Measurements from ENCODE around the gene ZHX3. TPM values are rescaled to one million over a fixed set of nuclear protein-coding genes. Genes with fewer than 3 reads are reported as not detected.

Gene ZHX3
- total and polyA plus RNA-seq, 9 of the 15 experiments (the other 6 are each of a cell fraction or from before 2014, with no cell fraction given), result 0.80 to 14.6 (median 4.9) TPM

- TF ChIP-seq RBM22 (IDR thresholded peaks at IDR 0.05; ENCODE audit: low read depth, low read length, poor library complexity, severe bottlenecking) (no peak), GTF2F1 (IDR thresholded peaks at IDR 0.05; ENCODE audit: low read depth, low read length) (no peak), ZC3H11A (IDR thresholded peaks at IDR 0.05; ENCODE audit: low read depth, low read length) (no peak), SMC3 (conservative IDR thresholded peaks at IDR 0.05; ENCODE audit: insufficient read depth, low read depth, low read length) (peak; percentile 60), NFXL1 (CRISPR knock-in tag; IDR thresholded peaks at IDR 0.05) (no peak), ZBTB8A (IDR thresholded peaks at IDR 0.05; ENCODE audit: partially characterized antibody) (no peak), ZNF507 (tag; conservative IDR thresholded peaks at IDR 0.05) (no peak), ATF1 (CRISPR knock-in tag; IDR thresholded peaks at IDR 0.05) (no peak), ATF1 (tag; IDR thresholded peaks at IDR 0.05) (peak; percentile 50; the same call in 1 of the 2 replicates), ETV6 (IDR thresholded peaks at IDR 0.05; ENCODE audit: borderline replicate concordance in 1 of 2, low read depth in 2 of 2, low read length in 1 of 2) (no peak), ETV6 (CRISPR knock-in tag; IDR thresholded peaks at IDR 0.05; ENCODE audit: borderline replicate concordance) (no peak), ZBTB33 (CRISPR knock-in tag; IDR thresholded peaks at IDR 0.05) (0 out of 2 replicates have a peak, but pooled peaks have one; percentile 11), XRCC3 (IDR thresholded peaks at IDR 0.05) (no peak), ZNF239 (CRISPR knock-in tag; IDR thresholded peaks at IDR 0.05) (no peak), U2AF1 (optimal IDR thresholded peaks at IDR 0.05; ENCODE audit: low read depth, low read length) (no peak), RBM39 (optimal IDR thresholded peaks at IDR 0.05; ENCODE audit: low read depth, low read length) (peak; percentile 63), GATA2 (CRISPR knock-in tag; IDR thresholded peaks at IDR 0.05) (peak; percentile 14; the same call in 1 of the 2 replicates), TAF9B (IDR thresholded peaks at IDR 0.05; ENCODE audit: partially characterized antibody) (no peak), NBN (IDR thresholded peaks at IDR 0.05; ENCODE audit: low read depth) (no peak; the same call in 1 of the 2 replicates), MXI1 (IDR thresholded peaks at IDR 0.05; ENCODE audit: low read depth, low read length) (no peak), CREB1 (IDR thresholded peaks at IDR 0.05) (no peak), CREB1 (CRISPR knock-in tag; IDR thresholded peaks at IDR 0.05) (peak; percentile 50; the same call in 1 of the 2 replicates), SP2 (IDR thresholded peaks at IDR 0.05; ENCODE audit: extremely low read depth, low read depth, low read length, poor library complexity, severe bottlenecking) (no peak), EGR1 (conservative IDR thresholded peaks at IDR 0.05) (peak; percentile 91), ZNF512 (tag; IDR thresholded peaks at IDR 0.05) (no peak), HES1 (IDR thresholded peaks at IDR 0.05; ENCODE audit: low read depth) (no peak), PRPF4 (IDR thresholded peaks at IDR 0.05; ENCODE audit: insufficient read depth, low read depth, low read length, poor library complexity, severe bottlenecking) (no peak)
Measured at GRCh38 chr20:41135187-41135887, 182.2 kb downstream of the ZHX3 start (continued).
